Ecto neural progenitor cell (in vitro differentiated cells): ENCODE results near the gene TMEM204.

Source experiments
- DNase-seq: peaks from one replicate; pipeline ENCODE4 v3.0.0-alpha.2; 2018; ENCODE audit warnings: low spot score

The TMEM204 gene

DNA sequence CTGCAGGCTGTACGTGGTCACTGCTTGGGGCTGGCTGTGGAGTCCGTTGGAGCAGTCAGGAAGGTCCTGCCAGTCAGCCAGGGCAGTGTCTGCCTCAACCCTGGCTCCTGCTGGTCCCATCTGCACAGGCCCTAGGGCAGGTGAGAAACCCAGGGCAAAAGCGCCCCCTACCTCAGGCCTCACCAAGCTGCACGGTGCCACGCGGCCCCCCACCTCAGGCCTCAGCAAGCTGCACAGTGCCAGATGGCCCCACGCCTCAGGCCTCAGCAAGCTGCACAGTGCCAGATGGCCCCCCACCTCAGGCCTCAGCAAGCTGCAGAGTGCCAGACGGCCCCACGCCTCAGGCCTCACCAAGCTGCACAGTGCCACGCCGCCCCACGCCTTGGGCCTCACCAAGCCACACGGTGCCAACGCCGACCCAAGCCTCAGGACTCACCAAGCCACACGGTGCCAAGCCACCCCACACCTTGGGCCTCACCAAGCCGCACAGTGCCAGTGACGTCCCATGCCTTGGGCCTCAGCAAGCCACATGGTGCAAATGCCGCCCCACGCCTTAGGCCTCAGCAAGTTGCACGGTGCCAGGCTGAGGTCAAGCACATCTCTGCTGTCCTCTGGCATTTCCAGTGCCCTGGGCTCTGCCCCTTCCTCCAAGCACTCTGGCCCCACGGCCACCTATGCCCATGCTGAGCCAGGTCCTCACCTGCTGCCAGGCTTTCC, 5.5 kb downstream of the TMEM204 start:
- no peak for DNase-seq

DNA sequence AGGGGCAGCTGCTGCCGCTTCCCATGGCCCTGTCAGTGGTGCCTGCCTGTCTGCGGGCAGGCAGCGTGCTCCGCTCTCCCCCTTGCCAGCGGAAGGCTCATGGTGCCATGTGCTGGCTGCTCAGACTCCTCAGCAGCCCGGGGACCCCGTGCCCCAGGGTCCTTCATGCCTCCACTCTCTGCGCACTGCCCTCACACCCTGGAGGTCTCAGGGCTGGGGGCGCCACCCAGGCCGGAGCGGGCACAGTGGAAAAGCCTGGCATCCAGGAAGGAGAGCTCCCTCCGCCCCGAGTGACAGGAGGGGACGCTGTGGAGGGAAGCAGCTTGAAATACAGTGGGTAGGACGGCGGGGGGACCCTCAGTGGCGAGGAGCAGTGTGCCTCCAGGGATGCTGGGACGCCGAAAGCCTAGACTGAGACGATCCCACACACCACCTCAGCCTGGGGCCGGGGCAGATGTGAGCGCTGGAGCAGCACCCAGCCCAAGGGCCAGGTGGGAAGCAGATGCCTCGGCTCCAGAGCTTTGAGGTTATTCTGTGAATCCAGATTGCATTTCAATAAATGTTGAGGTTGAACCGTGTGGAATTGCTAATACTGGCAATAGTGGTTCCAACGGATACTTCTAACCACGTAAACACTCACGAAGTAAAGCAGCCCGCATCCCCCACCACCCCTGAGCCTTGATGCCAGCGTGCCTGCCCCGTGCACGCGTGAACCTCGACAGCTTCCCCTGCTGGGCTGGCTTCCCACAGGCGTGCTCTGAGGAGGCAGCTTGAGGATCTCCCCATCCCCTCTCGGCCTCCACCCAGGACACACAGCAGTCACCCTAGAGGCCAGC, 6.5 kb downstream of the TMEM204 start:
- DNase-seq, result no peak

DNA sequence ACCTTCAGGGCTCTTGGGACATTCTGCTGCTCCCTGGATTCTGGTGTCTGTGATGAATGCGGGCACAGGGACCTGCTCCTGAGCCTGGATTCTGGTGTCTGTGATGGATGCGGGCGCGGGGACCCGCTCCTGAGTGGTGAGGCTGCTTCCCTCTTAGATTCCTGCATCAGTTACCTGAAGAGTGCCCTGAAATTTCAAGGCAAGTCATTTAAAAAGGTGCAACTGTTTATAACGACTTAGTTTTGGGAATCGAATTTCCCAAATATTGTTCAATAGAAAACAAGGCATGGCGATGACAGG, 7.0 kb downstream of the TMEM204 start:
- DNase-seq, result no peak

DNA sequence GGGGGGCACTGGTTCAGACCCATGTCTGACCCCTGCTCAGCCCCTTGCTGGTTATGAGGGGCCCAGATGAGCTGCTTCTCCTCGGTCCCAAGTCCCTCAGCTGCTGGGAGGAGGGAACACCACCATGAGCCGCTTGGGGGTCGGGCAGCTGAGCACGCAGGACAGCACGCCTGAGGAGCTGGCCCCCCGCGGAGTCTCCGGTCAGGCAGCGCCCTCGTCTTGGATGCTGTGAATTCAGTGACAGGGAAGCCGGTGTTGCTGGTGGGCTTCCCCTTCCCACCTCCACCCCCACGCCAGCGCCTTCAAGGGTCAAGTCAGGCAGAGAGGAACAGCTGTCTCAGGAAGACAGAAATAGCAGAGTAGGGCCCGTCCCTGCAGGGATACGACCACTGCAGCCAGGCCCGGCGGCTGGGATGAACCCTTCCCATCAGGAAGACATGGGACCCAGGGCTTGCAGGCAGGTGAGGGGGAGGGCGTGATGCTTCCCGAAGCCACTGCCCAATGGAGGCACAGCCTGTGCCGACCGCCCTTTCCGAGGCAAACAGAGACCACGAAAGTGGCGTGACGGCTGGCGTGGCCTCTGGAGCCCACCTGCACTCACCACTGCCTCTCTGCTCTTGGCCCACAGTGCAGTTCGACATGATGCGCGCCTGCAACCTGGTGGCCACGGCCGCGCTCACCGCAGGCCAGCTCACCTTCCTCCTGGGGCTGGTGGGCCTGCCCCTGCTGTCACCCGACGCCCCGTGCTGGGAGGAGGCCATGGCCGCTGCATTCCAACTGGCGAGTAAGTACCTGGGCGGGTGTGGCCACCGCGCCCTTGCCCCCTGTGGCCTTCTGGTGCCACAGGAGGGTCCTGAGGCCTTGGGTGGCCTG, 8.1 kb downstream of the TMEM204 start:
- DNase-seq, result no peak

- DNase-seq, result no peak
These were observed 8.7 kb downstream of the TMEM204 start for GRCh38 chr16:1542166-1542500.

GRCh38 chr16:1542533-1542932, 9.1 kb downstream of the TMEM204 start:
- no peak for DNase-seq

DNA sequence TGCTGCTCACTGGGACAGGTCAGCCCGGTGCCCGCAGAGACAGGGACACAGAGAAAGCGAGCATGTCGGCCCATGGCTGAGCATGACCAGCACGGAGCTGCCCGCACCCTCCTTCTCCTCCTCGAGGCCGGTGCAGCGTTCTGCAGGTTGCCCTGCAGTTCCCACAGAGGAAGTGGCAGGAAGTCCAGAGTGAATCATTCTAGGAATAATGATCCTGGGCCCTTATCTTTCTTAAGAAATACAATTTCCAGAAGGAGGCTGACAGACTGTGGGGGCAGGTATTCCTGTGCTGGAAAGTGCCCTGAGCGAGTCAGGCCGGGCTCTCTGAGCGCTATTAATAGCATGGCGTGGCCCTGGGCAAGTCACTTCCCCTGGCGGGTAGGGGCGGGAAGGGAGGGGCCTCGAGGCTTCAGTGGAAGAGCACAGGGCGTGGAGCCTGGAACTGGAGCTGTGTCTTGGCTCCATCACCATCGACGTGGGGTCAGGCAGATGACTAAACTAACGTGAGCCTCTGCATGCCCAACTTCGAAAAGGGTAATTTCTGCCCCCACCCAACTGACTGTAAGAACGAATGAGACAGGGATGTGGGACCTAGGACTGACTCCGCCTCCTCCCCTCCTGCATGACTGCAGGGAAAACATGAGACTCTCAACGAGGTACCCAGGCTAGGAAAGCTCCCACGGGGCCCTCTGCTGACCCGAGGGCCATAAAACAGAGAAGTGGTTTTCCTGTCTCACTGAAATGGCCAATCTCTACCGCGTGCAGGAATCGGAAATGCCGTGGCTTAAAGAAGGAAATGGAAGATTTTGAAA, 9.8 kb downstream of the TMEM204 start:
- DNase-seq, result no peak

DNA sequence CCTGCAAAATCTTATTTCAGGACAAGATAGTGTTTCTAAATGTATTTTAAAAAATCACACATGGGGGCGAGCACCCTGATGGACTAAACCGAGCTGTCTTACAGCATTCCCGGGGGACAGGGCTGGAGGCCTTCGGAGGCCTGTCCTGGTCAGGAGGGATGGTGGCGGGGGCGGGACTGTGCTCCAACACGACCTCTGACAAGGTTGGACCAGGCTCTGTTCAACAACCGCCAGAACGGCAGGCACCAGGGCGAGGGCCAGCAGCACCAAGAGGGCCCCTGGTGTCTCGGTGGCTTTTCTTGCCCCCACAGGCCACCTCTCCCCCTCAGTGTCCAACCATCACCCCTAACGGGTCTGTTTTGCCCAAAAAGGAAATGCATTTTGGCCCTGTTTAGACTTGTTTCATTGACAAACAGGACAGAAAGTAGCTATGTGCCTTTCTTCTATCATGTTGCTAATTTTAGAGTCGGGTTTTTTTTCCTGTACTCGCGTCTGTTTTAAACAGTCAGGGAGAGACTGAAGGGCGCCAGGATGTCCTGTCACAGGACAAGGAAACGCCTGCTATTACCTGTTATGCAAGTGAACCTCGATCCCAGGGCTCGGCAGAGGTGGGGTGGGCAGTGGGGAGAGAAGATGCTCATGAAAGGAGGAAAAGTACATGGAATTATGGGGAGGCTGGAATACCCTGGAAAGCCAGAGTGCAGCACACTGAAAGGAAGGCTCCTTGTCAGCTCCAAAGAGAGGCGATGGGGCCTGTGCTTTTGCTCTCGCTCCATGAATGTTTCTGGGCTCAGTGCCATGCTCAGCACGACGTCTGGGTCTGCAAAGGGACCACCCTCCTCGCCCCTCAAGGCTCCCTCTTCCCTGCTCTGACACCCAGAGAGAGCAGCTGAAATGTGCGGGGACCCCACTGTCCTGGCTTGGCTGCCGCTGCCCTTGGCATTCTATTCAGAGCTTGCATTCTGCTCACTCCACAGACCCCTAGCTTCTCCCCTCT, 11.9 kb downstream of the TMEM204 start:
- no peak for DNase-seq

DNA sequence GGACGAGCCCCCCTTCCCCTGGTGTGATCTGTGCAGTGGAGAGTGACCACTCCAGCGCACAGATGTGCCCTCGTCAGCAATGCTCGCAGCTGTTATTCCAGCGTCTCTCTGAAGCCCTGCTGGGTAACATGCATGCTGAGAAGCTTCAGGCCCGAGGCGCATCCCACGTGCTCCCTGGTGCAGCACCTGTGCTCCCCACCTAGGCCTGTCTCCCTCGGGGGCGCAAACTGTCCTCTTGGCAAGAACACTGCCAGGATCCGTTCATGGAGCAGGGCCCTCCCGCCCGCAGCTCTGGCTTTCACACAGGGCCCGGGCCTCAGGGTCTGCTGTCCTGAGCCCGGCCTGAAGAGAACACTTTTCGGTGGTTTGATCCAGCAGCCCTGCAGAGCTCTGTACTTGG, 13.0 kb downstream of the TMEM204 start:
- DNase-seq, result no peak

DNA sequence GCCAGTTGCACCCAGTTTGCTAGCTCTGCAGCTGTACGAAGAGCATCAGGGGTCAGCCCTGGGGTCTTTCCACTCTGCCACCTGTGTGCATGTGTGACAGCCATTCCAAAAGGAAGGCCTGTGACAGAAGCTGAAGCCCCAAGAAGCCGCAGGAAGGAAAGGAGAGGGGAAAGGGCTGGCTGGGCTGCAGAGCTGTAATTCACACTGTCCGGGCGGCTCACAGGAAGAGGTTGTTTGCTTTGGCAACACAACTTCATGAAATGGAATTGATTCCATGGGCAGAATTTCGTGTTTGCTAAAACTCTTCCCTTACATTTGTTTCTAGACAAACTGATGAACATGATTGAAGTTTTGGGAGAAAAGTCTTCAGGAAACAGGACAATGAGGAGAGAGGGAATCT, 14.8 kb downstream of the TMEM204 start:
- no peak for DNase-seq

GRCh38 chr16:1548727-1549126, 15.3 kb downstream of the TMEM204 start:
- no peak for DNase-seq

GRCh38 chr16:1550069-1550468, 16.6 kb downstream of the TMEM204 start:
- DNase-seq, result no peak

DNA sequence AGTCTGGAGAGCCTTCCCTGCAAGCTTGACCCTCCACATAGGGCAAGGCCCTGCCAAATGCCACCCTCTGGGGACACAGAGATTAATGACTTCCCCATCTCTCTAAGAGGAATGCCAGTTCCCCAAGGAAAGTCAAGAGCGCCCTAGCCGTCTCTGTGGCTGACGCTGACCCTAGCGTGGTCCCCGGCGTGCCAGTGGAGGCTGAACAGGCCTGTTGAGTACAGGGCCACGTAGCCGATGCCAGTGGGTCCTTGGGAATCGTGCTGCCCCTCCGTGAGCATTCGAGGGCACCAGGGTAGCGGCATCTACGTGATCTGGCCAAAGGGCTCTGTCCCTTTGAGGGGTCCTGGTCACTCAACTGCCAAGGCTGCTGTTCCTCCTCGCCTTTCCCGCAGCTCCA, 17.2 kb downstream of the TMEM204 start:
- DNase-seq, result no peak

- no peak for DNase-seq
These were observed 17.7 kb downstream of the TMEM204 start for GRCh38 chr16:1551166-1551565.

DNA sequence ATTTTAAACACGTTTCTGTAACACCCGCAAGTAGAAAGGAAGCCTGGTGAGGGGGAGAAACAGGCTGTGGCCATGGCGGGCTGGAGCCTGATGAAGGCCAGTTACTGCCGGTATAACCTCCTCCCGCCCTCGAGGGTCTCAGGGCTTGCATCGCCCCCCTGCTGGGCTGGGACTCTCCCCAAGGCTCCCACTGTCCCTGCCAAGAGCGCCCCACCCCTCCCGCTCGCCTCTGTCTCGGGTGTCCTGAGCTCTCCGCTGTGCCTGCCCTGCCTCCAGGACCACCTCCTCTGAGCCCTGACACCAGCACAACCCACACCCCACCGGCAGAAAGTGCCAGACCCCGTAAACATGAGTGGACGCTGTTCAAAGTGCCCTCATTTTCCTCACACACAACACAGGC, 18.7 kb downstream of the TMEM204 start:
- DNase-seq, result no peak

GRCh38 chr16:1553946-1554825, 20.7 kb downstream of the TMEM204 start:
- no peak for DNase-seq

DNA sequence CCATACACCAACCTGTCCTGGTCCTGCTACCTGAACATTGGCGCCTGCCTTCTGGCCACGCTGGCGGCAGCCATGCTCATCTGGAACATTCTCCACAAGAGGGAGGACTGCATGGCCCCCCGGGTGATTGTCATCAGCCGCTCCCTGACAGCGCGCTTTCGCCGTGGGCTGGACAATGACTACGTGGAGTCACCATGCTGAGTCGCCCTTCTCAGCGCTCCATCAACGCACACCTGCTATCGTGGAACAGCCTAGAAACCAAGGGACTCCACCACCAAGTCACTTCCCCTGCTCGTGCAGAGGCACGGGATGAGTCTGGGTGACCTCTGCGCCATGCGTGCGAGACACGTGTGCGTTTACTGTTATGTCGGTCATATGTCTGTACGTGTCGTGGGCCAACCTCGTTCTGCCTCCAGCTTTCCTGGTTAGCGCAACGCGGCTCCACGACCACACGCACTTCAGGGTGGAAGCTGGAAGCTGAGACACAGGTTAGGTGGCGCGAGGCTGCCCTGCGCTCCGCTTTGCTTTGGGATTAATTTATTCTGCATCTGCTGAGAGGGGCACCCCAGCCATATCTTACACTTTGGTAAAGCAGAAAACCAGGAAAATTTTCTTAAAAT, 21.5 kb downstream of the TMEM204 start:
- no peak for DNase-seq

DNA sequence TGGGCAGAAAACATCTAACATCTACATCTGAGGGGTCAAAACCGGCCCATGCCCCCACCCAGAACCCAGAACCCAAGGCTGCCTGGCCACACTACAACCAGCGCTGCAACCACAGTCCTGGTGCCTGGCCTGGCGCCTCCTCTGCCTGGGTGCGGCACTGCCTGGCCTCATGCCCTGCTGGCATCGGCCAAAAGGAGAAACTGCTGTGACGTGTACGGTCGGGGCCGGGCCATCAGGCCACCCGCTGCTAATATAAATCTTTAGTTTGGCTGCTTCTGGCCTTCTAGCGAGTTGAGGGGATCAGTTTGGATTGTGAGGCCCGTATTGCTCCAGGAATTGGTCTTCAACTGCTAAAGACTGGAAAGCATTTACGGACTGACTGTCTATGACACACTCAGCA, 22.8 kb downstream of the TMEM204 start:
- no peak for DNase-seq

- no peak for DNase-seq
These were observed 23.6 kb downstream of the TMEM204 start for GRCh38 chr16:1557074-1557473.
